GM21825 (cell line): ENCODE data around the gene FMN2.

Experiments
- ATAC-seq: cut with Tn5 transposase; IDR thresholded peaks from one replicate; pipeline ENCODE4 v1.9.1; 2021; ENCODE audit warnings: mild to moderate bottlenecking, moderate library complexity; ENCODE audit not compliant: unreplicated experiment

The FMN2 gene

DNA sequence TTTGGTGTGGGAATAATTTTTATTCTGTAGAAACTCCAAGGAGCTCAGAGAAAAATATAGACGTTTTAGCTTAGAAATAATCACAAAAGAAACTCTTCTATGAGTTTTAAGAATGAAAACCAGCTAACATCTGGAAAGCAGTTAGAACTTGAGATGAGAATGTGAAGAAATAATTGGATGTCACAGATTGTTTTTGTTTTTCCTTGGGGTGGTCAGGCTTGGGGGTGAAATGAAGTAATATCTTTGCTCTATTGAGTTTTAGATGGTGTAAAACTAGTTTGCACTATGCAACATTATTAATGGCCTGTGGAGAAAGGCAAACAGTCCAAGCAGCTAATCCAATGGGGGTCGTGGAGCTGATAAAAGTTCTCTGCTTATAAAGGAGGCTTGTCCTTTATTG is 101.2 kb downstream of the FMN2 start:
- no peak for ATAC-seq

DNA sequence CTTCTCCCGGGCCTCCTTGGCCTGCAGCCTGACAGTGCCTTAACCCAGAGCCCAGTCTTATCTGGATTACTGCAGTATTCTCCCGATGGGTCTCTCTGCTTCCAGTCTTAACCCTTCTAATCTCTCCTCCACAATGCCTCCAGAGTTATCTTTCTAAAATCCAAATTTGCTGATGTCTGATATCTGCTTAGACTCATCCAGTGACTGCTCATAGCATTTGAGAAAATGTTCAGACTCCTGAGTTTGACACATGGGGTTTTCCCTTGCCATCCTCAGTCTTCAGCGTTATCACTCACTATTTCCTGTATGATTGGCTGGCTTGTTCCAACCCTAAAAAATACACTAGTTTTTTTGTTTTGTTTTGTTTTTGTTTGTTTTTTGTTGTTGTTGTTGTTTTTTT is 102.0 kb downstream of the FMN2 start:
- ATAC-seq: no peak

DNA sequence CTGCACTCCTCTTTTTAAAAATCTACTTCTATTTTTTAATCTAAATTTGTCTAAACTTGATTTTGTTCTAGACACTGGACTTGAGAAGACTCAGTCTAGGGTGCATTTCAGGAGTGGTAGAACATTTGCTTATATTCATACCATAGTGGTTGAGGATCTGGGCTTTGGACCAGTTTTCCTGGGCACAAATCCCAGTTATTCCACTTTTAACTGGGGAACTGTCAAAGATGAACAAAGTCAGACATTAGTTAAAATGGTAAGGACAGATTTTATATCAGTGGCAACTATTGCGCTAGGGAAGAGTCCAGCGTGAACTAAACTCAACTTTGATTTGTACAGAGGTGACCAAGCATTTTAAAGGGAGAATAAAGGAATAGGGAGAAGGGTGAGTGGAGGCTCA is 102.4 kb downstream of the FMN2 start:
- no peak for ATAC-seq

DNA sequence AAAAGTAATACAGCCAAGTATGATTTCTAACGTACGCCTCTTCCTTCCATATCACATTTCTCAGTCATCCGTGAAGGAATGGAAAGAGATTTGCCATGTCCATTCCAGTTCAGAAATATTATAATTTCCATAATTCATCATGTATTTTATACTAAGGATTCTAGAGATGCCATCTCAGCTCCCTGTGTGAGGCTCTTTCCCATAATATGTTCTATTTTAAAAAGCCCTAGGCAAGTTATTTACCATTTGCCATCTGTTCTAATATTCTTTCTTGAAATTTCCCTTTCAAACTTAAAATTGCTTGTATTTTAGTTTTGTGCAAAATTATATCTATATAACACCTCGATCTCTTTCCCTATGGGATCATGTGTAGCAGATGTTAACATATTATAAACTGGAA is 106.7 kb downstream of the FMN2 start:
- ATAC-seq: no peak

DNA sequence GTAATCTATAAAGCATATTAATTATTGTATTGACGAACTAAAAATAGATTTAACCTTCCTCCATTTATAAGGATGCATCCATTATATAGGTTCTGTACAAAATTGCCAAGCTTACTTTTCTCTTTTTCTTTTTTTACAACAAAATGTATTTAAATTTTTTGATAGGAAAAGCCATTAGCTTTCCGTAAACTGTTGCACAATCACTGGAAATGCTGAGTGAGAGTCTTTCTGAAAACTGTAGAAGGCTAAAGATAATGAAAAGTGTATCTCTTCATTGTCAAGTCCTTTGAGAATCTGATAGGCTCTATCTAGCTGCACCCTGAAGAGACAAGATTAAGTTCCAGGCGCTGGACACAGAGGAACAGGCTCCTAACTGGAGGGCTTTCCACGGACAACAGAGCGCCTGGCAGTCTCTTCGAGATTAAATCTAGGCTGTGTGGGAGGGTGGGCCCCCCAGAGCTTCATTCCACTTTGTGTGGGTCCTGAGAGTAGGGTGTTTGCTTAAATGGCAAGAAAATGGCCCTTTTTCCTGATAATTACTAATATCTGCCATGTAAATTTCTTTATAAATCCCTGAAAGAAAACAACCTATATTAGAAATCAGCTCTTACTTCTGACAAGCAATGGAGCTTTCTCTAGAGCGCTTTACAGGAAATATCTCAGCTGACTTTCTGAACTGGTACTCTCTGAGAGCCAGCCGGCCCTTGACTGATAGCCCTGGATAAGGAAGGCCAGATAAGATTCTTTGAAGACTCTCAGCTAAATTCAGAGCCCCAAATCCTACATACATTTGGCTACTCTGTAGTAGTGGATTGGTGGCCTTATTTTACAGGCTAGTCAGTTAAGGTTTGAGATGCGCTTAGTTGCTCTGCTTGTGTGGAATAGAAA is 108.3 kb downstream of the FMN2 start:
- ATAC-seq: no peak

DNA sequence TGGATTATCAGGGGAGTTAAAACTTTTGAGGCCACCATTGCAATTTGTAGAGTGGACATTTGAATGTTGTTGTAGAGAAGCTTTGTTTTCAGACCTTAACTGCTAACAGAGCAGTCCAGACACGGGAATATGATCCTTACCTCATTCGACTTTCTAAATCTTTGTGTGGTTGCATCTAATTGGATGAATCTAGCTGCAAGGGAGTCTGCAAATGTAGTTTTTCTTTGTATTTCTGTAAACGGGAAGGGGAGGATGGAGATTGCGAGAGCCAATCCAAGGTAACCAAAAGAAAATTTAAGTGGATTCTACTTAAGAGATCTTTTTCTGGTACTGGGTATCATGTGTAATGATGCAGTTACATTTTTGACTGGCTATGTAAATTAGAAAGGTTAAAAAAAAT is 110.2 kb downstream of the FMN2 start:
- ATAC-seq: no peak

DNA sequence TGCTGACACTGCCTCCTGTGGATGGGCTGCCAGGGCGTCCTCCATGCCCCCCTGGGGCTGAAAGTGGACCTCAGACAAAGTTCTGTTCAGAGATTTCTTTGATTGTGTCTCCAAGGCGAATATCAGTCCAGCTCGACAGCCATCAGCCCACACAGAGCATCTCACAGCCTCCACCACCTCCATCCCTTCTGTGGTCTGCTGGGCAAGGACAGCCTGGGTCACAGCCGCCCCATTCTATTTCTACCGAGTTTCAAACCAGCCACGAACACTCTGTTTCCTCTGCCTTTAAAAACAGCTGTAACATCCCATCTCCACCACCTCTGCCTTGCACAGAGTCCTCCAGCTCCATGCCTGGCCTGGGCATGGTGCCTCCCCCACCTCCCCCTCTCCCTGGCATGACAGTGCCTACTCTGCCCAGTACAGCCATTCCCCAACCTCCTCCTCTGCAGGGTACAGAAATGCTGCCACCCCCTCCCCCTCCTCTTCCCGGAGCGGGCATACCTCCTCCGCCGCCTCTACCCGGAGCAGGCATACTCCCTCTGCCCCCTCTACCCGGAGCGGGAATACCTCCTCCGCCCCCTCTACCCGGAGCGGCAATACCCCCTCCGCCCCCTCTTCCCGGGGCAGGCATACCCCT is 115.5 kb downstream of the FMN2 start:
- no peak for ATAC-seq

DNA sequence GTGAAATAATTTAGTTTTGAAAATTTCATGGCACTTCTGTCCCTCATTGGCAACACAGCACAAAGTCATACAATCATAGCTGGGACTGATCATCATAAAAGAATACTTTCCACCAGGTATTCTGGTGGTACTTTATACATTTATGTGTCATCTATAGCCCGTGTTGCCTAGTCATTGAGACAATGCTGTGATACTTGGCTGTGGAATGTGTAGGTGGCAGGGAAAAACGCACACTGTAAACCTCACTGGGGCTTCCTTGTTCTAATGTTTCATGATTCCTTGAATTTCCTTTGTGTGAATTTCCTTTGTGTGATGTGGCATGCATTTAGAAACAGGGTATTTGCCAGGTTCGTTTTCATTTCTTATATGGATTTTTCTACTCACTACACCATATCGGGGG is 118.3 kb downstream of the FMN2 start:
- no peak for ATAC-seq

DNA sequence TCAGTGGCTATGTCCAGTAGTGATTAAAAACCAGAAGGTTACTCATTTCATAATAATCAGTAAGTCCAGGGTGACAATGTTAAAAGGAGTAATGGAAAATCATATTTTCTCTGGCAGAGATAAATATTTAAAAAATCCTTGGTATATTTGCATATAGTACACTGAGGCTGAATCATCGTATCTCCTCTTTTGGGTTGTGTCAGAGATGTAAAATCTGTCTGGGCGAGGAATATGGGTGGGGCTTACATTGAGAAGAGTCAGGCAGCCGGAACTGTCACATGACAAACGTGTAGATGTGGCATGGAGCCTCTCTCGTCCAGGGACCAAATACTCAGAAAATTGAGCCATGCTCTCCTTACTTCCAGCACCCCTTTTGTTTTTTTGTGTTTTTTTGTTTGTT is 120.9 kb downstream of the FMN2 start:
- ATAC-seq: no peak

DNA sequence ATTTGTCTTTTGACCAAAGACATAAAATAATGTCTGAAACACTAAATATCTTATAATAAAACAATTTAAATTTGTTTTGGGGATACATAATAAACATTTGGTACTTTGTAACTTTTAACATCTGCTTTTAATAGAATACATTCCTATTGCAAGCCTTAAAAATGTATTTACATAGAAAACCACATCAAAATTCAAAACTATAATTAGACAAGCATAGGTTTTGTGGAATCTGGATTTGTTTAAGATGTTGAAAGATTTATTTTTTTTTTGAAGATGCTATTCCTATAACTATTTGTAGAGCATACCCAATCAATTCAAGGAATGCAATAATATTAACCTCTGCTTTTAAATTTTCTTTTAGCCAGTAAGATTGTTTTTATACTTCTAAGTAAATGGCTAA is 125.7 kb downstream of the FMN2 start:
- no peak for ATAC-seq

DNA sequence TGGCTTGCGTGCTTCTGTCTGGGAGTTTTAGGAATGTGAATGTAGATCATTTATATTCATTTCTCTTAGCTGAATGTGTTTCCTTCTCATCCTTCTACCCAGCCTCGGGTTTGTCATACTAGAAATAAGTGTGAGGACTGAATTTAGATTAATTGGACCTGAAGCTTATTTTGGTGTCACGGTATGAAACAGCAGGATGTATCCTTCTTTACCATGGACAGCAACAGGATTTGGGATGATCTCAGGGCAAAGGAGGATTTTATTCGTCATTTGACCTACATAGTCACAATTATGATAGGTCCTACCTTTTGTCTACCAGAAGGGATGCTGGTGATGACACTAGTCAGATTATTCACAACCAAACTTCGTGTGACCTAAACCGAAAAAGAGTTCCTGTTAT is 127.4 kb downstream of the FMN2 start:
- ATAC-seq: no peak

DNA sequence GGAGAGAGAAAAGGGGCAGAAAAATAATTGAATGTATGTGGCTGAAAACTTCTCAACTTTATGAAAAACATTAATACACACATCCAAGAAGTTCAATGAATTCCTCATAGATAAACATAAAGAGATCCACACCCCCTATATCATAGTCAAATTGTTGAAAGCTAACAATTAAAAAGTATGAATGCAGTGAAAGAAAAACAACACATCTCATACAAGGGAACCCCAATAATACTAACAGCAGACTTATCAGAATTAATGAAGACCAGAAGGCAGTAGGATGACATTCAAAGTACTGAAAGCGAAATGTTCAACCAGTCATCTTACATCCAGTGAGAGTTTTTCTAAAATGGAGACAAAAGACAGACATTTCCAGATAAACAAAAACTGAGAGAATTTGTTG is 134.4 kb downstream of the FMN2 start:
- ATAC-seq: no peak

DNA sequence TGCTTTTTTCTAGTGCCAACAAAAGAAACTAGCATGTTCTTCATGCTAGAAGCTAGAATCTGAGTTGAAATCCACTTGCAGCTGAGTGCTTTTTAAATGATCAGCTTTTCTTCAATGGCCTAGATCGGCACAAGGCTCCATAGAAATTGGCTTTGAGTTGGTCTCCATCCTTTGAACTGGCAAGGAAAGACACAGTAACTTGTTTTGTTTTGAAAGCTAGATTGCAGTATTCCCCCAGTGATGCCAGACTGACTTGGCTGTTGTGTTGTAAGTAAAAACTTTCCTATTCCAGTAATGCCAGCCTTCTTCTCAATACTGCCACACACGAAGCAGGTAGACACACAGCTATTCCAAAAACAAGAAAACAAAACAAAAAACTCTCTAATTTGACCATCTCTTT is 139.1 kb downstream of the FMN2 start:
- ATAC-seq: no peak

DNA sequence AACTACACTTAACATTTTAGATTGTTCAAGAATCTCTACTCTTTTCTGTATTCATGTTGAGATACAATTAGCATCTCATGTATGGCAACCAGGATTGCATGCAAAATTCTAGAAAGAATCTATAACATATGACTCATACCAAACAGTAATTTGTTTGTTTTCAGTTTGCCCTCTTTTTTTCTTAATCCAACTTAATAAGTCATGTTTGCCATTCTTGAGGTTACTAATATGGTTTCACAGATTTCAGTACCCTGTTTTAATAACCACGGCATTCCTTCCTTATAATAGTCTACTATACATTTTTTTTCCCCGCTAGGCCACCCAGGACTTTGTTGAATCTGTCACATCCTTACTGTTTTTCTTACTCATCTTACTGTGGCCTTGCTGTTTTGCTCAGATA is 140.8 kb downstream of the FMN2 start:
- ATAC-seq: no peak

DNA sequence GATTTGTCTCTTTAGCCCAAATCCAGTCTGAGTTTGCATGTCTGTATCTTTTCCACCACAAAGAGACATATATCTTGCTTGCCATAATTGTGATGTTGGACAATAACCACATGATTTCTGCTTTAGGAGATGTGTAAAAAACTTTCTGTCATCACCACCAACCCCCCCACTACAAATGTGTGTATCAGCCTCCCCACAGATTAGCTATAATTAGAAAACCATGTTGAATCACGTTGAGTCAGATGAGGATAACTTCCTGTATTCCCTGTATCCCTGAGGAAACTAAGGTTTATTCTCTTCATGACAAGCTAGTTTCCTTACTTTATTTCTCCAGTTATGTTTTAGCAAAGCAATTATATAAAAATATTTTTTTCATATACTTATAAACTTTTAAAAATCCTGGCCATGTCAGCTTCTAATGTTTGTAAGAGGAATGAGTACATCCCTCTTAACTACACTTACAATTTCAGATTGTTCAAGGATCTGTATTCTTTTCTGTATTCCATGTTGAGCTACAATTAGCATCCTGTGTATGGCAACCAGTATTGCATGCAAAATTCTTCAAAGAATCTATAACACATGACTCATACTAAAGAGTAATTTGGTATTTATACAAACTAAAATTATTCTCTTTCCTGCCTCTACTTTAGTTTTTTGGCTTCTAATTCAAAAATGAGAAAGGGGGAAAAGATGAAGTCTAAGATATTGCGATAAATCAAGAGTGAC is 143.0 kb downstream of the FMN2 start:
- no peak for ATAC-seq

DNA sequence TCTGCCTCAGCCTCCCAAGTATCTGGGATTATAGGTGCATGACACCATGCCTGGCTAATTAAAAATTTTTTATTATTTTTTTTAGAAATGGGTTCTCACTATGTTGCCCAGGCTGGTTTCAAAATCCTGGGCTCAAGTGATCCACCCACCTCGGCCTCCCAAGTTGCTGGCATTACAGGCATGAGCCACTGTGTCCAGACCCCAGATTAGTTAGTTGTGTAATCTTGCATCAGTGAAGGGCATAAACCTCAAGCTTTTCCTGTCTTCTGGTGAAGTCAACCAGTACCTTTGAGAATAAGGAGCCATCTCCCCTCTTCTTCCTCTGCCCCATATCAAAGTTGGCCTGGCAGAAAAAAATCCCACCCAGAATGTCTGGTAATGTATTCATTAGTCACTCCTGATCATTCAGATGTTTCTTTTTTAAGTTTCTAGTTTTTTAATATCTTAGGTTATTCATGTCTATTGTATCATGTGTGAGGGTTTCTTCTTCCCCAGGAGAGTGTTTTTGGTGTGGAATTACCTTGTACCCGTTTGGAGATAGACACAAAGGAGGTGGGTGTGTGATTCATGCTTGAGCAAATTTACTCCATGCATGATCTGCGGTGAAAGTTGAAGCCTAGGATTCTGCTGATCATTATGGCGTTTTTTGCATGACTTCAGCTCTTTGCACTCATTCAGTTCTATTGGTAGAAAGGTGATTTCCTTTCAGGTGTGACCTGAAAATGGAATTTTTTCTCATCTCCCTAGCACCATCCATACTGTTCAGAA is 144.0 kb downstream of the FMN2 start:
- ATAC-seq: no peak

DNA sequence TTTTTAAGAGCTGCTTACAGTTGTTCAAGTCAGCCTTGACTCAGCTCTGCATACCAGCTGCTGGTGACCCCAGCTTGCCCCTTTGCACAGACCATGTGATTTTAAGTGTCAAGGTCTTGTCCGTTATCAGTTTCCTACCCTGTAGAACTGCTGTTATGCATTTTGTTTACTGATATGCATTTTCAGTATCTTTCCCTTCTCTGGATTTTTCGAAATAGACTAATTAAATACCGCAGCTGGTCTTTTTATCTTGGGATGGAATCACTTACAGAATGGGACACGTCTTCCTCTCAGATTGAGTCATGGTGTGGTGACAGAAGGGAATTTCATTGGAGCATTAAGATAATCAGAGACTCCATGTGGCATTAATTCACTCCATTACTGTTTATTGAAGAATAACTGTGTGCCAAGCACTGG is 145.6 kb downstream of the FMN2 start:
- no peak for ATAC-seq

DNA sequence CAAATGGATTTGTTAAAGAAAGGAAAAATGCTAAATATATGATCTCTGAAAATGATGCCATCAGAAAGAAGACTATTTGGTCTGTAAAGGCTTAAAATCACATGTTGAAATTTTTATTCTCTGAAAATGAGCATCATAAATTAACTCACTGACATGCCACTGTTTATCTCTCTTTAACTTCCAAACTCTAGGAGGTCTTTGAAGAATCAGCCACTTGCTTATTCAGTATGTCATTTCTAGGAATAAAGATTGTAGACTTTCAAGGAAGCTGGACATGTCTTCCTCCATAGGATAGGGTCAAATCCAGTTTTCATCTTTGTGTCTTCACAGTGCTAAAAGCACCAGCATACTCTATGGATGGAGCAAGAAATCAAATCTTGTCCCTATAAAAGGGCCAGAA is 147.6 kb downstream of the FMN2 start:
- no peak for ATAC-seq

DNA sequence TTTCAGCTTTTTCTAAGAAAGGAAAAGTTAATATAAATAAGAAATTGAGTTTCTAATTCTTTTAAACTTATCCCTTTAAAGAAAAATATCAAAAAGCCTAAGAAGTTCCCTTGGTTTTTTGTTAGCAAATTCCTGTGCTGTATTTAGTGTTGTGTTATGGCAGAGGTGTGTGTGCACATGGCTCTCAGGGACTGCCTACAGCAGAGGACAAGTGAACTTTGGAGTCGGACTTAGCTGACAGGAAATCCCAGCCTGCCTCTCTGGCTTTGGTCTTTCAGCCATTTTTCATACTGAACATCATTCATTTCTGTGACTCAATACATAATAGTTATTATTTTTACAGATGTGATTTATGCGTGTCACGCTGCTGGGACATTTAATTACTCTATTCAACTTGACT is 149.6 kb downstream of the FMN2 start:
- ATAC-seq: no peak

DNA sequence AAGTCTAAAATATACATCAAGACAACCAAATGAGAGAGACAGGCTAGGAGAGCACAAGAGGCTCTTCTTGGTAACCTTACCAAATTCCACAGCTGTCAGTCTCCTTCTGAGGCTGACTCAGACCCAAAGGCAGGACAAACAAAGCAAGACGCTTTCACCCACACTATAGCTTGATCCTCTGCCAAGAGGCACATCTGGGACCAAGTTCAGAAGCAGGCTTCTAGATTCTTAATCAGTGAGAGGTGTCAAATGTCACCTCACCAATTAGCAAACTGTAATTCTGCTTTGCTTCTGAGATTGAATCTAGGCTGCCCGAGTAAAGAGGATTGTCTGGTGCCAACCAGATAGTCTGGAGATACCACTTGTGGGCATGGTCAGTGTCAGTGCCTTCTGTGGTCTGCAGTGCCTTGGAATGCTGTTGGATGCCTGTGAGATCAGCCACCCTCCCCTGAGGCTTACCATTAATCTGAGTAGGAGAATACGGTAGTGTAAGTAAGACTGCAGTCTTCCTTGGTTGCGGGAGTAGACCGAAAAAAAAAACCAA is 151.0 kb downstream of the FMN2 start:
- ATAC-seq: no peak
